NCI-H2029 treated with DMSO at 0.1 percent for 48 hours (cell line): ENCODE results near the gene ABHD16B.

ENCODE experiments used
- DNase-seq: peaks from one replicate; lab custom pipeline; 2025; lab: John Stamatoyannopoulos, UW

The ABHD16B gene

DNA sequence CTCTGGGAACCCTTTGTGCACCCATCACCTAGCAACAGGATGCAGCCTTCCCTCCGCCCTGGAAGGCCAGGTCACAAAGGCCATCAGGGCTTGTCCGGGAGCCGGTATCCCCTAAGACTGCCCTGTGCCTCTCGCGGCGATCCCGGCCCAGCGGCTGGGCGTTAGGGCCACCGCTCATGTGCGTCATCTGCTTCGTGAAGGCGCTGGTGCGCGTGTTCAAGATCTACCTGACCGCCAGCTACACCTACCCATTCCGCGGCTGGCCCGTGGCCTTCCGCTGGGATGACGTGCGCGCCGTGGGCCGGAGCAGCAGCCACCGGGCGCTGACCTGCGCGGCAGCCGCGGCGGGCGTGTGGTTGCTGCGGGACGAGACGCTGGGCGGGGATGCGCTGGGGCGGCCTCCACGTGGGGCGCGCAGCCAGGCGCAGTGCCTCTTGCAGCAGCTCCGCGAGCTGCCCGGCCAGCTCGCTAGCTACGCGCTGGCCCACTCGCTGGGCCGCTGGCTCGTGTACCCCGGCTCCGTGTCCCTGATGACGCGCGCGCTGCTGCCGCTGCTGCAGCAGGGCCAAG lies at the start of gene ABHD16B:
ABHD16B (plus strand) TSS at position 134 of the 570 bp plus-strand sequence; CDS start at position 177, 43 bp downstream.
- DNase-seq = no peak

- no peak for DNase-seq
Observed at GRCh38 chr20:63814891-63815614, 46.2 kb upstream of the ABHD16B start.

- DNase-seq = no peak
Observed at GRCh38 chr20:63815615-63816253, 45.6 kb upstream of the ABHD16B start.

- DNase-seq = no peak
Observed at GRCh38 chr20:63819224-63819921, 41.9 kb upstream of the ABHD16B start.

DNA sequence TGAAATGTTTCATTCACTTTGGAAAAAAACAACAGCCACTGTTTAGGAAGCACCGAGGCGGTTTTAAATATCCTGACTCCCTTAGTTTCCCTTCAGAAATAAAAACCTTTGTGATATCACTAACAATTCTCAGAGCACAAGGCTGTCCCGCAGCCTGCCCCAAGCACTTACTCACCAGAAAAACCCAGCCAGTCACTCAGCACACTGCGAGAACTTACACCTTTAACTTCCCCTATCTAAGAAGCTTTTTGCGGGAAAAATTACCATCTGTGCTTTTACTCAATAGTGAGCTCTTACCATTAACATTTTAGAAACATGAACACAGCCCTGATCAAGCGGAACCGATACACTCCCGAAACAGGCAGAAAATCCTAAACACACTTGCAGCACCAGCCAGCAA lies 39.5 kb upstream of the ABHD16B start:
- no peak for DNase-seq

GRCh38 chr20:63822276-63822696 lies 39.0 kb upstream of the ABHD16B start:
- no peak for DNase-seq

GRCh38 chr20:63823691-63824311 lies 37.5 kb upstream of the ABHD16B start:
- no peak for DNase-seq

DNA sequence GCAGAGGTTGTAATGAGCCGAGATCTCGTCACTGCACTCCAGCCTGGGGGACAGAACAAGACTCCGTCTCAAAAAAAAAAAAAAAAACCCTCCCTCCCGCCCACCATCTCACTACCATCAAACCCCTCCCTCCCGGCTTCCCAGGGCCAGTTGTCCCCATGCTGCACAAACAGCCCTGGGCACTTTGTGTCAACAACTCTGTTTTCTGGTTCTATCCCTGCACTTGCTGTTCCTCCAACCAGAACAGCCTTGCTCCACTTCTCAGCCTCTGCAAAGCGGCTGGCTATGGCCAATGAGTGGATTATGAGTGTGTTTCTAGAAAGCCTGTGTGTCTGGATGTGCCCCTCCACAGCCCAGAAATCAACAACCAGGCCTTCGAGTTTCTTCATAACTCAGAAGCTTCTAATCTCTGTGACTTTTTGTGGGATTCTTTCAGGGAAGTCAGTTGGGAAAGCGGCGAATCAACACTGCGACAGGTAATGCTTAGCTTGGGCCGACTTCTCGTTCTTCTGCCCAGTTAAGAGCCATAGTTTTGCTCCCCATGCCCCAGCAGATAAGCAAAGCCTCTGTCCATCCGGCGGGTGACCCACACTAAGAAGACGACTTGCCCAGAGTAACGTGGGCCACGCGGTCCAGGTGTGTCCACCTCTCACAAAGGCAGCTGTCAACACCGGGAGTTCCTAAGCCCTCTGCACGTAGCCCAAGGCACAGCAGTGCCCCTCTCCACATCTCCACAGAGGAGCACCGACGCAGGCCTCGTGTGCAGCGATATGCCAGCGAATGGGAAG lies 35.8 kb upstream of the ABHD16B start:
- no peak for DNase-seq

GRCh38 chr20:63826753-63827152 lies 34.5 kb upstream of the ABHD16B start:
- no peak for DNase-seq

DNA sequence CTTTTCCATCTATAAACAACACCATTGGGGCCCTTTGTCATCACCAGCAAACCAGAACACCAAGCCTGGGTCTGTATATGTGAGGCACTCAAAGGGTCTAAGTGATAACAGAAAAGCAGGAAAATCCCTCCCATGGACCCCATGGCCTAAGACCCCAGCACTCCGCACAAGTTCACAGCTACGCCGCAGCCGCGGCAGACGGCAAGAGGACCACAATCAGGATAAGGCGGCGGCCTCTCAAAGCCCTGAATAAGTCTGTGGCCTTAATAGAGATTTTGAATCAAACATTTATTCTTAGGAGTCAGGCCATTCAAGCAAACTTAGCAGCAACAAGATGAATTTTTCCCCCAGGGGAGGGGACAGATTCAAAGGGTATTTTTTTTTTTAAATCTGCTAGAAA lies 33.2 kb upstream of the ABHD16B start:
- no peak for DNase-seq

GRCh38 chr20:63828545-63828944 lies 32.8 kb upstream of the ABHD16B start:
- no peak for DNase-seq

- no peak for DNase-seq
Observed at GRCh38 chr20:63828951-63829350, 32.3 kb upstream of the ABHD16B start.

GRCh38 chr20:63829603-63829944 lies 31.7 kb upstream of the ABHD16B start:
- DNase-seq = no peak

DNA sequence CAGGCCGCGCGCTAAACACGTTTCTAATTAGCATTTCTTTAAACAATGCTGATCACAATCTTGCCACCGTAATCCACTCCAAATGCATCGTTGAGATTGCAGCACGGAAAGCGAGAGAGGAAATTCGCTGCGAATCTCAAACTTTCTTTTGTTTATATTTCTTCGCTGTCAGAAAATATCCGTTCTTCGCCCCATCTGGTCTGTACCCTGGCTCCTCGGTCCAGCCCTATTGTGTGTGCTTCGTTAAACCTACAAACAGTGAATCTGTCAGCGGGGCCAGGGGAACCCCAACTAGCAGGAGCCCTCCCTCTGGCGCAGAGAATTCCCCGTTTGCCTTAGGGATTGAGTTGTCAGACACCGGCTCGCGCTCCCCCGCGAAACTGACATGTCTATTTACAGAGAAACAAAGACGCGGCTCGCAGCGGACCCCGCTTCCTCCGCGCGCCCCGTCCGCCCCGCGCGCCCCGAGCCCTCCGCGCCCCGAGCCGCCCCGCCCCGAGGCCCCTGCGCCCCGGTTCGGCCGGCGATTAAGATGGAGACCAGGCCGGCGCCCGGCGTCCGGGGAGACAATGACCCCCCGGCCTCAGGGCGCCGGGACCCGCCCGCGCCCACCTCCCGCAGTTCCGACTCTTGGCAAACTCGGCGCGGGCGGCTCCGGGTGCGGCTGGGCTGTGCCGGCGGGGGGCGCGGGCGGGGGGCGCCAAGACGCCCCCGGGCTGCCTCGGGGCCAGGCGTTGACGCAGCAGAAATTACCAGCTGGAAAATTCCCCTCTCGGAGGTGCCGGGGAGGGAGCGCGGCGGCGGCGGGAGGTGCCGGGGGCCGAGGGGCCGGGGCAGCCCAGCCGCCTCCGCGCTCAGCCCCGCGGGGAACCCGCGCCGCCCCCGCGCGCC lies 31.1 kb upstream of the ABHD16B start:
- no peak for DNase-seq

DNA sequence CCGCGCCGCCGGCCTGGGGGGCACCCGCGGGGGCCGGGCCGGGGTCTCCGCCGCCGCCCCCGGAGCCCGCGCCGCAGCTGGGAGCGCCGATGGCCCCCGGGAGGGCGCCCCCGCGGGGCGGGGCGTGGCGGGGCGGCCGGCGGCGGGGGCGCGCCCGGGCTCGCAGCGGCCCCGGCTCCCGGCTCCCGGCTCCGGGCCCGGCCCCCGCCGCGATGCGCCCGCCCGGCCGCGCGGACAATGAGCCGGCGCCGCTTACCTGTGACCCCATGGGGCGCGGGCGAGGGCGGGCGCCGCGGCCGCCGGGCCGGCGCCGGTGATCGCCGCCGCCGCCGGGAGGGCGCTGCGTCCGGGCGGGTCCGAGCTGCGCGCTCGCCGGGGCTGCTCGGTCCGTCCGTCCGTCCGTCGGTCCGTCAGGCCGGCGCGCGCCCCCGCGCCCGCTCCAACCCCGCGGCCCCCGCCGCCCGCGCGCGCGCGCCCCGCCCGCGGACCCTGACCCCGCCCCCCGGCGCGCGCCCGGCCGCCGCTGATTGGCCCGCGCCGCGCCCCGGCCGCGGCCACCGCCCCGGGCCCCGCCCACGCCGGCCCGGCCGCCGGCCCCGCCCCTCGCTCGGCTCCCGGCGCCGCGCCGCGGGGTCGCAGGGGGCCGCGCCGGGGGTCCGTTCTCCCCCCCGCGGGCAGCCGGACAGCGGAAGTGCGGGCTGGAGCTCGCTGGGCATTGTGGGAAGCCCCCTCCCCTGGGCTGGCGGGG lies 30.3 kb upstream of the ABHD16B start, which contains the start of gene ZBTB46:
ZBTB46 (minus strand) TSS at position 424 of the 748 bp plus-strand sequence. CDS start 40,507 bp downstream, outside the sequence.
- DNase-seq = no peak

DNA sequence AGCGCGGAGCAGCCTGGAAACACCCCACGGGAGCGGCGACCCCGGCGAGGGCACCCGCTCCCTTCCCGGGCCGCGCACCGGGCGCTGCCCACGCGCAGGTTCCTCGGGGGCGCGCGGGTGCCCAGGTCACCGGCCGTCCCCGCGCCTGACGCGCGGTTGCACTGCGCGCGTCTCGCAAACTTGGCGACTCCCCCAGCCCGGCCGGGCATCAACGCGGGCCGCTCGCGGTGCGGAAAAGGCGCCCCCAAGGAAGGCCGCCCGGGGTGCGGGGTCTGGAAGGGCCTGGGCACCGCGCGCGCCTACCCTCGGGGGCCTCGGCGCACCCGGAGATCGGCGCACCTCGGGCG lies 29.7 kb upstream of the ABHD16B start:
- no peak for DNase-seq

DNA sequence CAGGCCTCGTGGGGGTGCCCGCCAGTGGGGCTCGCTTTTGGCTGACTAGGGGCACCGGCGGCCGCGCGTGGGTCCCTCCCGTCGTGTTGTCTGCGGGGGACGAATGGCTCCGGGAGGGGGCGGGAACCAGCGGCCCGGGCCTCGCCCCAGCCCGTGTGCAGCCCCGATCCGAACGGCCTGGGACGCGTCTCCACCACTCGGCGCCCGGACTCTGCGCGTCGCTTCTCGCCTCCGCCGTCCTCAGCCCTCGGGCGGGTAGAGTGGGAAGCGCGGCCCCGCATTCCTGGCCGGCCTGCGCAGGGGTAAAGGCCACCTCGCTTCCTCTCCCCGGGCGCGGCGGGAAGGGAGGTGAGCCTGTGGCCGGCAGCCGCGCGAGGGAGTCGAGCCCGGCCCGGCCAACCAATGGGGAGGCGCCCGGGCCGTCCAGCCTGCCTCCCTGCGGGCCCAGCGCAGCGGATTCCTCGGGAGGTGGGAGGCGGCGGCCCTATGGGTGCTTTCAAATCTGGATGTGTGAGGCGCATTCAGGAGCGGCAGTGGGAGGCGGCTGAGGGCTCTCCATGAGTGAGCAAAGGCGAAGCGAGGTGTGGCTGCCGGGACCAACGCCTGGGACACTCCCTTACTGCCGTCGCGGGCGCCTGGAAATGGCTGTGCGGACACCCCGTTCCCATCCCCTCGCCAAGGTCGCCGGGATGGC lies 29.2 kb upstream of the ABHD16B start:
- no peak for DNase-seq

GRCh38 chr20:63833776-63834490 lies 27.4 kb upstream of the ABHD16B start:
- no peak for DNase-seq

- DNase-seq = no peak
Observed at GRCh38 chr20:63834491-63834880, 26.8 kb upstream of the ABHD16B start.
